Cardiac fibroblast (primary cell): ENCODE measurements around the gene CDH6.

Experiments
- DNase-seq, 2 donors: peaks; one replicate each; pipeline versions ENCODE4 v3.0.0 to v3.0.0-alpha.2; 2010; ENCODE audit warnings: low read depth in 2 of 2
- H3K4me3 ChIP-seq, 2 donors: replicated peaks in 1 of 2; 1 replicate in 1 of 2; 2 replicates in 1 of 2; pipeline ENCODE4 v1.5.1; 2011; ENCODE audit warnings: low read depth in 2 of 2, low read length in 2 of 2, mild to moderate bottlenecking in 2 of 2, moderate library complexity in 1 of 2
- CTCF ChIP-seq: IDR thresholded peaks from one replicate; pipeline ENCODE4 v1.5.1; 2011; ENCODE audit warnings: low read depth, mild to moderate bottlenecking, low read length, inconsistent platforms

CDH6 gene

GRCh38 chr5:31251032-31251431, 57.5 kb downstream of the CDH6 start:
- DNase-seq = no peak
- TF ChIP-seq CTCF = no peak
- no peak overlapping the region for H3K4me3 ChIP-seq

GRCh38 chr5:31255041-31255440, 61.6 kb downstream of the CDH6 start:
- no peak for TF ChIP-seq CTCF
- DNase-seq = no peak
- no peak overlapping the region for H3K4me3 ChIP-seq

GRCh38 chr5:31268256-31268655, 74.8 kb downstream of the CDH6 start:
- no peak for DNase-seq
- no peak for TF ChIP-seq CTCF
- no peak overlapping the region for H3K4me3 ChIP-seq

- no peak for TF ChIP-seq CTCF
- DNase-seq = no peak
- H3K4me3 ChIP-seq = no peak overlapping the region
Observed at GRCh38 chr5:31268686-31269085, 75.2 kb downstream of the CDH6 start.

- no peak for DNase-seq
- no peak overlapping the region for H3K4me3 ChIP-seq
- no peak for TF ChIP-seq CTCF
Observed at GRCh38 chr5:31269259-31269658, 75.8 kb downstream of the CDH6 start.

GRCh38 chr5:31270396-31270795, 76.9 kb downstream of the CDH6 start:
- H3K4me3 ChIP-seq = no peak overlapping the region
- peak; percentile 49 for TF ChIP-seq CTCF
- peak; percentile 28 to 45 for DNase-seq

GRCh38 chr5:31271567-31271966, 78.1 kb downstream of the CDH6 start:
- no peak overlapping the region for H3K4me3 ChIP-seq
- TF ChIP-seq CTCF = no peak
- DNase-seq = no peak
